Activated naive CD4-positive, alpha-beta T cell treated with Interleukin-2 at 50 U/mL for 16 hours (primary cell): Measurements from ENCODE around the gene TAOK3.
A peak's percentile ranks its signal among the peaks of the same experiment; 100 is the strongest.

Experiments
- DNase-seq: peaks from one replicate; pipeline ENCODE4 v3.0.0-alpha.2; 2020

The TAOK3 gene

DNA sequence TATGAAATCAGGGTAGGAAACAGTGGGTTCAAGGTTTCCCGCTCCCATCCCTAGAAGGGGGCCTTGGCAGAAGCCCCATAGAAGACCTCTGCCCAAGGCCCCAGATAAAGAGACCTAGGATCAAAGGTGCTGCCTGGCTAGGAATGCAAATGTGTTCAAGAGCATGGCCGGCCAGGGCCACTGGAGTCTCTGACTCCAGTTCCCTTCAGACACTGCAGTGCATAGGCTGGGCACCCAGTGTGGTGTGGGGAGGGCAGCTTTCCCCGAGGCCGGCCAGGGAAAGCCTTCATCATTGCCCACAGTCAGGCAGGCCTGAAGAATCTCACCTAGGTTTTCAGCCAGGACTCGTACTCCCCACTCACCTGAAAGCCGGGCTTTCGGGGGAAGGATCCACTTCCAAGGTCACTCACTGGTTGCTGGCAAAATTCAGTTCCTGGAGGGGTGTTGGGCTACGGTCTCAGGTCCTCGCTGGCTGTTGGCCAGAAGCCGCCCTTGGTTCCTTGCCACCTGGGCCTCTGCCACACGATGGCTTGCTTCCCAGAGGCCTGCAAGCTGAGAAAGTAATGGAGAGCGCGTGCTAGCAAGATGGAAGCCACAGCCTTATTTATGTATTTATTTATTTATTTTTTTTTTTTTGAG, 246.5 kb downstream of the TAOK3 start:
- no peak for DNase-seq

DNA sequence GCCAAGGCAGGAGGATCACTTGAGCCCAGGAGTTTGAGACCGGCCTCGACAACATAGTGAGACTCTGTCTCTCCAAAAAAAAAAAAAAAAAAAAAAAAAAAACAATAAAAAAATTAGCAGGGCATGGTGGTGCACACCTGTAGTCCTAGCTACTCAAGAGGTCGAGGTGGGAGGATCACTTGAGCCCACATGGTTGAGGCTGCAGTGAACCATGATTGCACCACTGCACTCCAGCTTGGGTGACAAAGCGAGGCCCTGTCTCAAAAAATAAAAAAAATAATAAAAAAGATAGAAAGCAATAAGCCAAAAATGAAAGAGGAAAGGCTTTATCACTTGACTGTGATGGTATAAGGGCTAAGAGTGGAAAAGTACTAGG, 247.0 kb downstream of the TAOK3 start:
- DNase-seq, result no peak

DNA sequence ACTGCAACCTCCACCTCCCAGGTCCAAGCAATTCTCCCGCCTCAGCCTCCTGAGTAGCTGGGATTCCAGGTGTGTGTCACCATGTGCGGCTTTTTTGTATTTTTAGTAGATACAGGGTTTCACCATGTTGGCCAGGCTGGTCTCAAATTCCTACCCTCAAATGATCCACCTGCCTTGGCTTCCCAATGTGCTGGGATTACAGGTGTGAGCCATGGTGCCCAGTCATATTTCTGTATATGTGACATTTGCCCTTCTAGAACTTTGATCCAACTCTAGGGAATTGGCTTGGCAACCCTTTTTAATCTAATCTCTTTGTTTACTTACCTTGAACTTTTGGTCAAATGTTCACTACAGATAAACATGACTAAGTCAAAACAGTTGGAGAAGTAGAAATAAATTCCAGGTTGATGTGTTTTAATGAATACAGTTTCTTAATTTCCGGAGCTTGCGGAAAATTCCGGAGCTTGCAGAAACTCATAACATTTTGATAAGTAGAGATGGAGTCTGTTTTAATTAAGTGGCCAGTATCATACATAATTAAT, 248.3 kb downstream of the TAOK3 start:
- DNase-seq, result no peak

DNA sequence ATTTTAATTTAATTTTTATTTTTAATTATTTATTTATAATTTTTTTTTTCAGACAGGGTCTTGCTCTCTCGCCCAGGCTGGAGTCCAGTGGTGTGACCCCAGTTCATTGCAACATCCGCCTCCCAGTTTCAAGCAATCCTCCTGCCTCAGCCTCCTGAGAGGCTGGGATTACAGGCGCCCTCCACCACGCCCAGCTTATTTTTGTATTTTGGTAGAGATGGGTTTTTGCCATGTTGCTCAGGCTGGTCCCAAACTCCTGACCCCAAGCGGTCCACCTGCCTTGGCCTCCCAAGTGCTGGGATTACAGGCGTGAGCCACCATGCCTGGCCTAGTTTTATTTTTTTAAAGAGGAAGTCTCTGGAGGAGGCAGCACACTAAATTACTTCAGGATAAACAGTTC, 250.4 kb downstream of the TAOK3 start:
- no peak for DNase-seq

DNA sequence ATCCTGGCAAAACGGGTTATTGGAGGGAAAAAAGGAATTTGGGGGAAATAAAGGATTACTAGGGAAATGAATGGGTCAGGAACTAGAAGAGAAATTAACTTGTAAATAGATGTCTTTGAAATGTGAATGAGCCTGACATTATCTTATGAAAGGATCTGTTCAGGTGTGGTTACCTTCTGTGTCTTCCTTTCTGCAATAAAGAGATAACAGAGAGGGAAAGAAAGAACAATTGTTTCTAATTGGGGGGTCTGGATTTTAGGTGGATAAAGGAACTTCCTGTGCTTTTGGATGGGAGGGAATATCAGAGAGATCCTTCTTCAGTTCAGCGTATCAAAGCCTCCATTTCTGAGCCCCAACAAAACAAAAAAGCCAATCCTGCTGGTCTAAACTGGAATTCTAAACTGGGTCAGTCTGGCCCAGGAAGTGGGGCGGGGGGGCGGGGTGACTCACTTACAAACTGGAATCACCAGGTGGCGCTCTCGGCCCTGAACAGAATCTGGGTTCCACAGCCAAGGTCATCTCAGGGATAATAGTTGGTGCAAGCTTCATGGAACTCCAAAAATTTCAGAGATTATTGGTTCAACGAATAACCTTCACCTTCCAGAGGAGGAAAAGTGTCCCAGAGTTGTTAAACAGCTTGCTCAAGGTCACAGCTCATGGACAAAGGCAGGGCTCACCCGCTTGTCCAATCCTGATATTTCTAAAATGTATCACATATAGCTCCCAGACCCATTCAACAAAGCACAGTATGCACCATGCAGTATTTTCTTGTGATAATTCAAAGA, 251.9 kb downstream of the TAOK3 start:
- peak; percentile 72 for DNase-seq

DNA sequence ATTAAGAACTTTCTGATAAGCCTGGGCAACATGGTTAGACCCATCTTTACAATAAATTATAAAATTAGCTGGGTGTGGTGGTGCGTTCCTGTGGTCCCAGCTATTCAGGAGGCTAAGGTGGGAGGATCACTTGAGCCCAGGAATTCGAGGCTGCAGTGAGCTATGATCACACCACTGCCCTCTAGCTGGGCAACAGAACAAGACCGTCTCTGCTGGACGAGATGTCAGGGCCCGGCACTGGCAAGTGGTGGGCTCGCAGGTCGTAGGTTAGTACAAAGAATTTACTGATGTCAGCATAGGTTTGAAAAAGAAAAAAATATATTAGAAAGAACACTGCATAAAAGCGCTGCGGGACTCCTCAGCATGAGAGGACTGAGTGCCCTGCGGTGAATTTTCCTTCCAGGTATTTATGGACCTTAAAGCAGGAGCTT, 253.2 kb downstream of the TAOK3 start:
- no peak for DNase-seq

DNA sequence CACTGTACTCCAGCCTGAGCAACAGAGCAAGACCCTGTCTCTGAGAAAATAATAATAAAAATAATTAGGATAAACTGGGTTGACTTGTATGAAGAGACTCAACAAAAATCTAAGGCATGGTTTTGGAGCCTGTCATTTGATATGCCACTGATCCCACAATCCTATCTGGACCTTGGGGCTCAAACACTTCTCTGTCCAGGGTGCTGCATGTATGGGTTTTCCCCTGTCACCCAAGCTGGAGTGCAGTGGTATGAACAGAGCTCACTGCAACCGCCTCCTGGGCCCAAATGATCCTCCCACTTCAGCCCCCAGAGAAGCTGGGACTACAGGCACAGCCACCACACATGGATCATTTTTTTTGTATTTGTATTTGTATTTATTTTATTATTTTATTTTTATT, 263.6 kb downstream of the TAOK3 start:
- DNase-seq, result no peak

DNA sequence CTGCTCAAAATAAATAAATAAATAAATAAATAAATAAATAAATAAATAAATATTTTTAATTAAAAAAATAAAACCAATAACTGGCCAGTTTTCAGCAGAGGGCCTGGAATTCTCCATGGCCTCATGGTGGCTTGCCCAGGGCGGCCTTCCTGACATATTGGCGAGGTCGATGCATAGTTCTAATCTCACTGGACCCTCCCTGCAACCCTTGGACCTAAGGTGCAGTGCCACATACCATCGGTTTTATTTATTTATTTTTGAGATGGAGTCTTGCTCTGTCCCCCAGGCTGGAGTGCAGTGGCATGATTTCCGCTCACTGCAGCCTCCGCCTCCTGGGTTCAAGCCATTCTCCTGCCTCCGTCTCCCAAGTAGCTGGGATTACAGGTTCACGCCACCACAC, 265.0 kb downstream of the TAOK3 start:
- no peak for DNase-seq

DNA sequence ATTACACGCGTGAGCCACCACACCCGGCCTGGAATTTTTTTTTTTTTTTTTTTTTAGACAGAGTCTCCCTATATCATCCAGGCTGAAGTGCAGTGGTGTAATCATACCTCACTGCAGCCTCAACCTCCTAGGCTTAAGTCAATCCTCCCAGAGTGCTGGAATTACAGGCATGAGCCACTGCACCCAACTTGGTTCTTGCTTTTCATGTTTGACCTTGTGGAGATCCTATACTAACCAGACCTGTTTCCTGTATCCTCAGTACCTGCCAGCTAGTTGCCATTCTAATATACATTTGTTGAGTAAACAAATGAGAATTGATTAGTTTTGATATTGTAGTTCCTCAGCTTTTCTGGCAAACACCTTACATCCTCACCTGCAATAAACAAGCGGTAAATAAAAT, 265.7 kb downstream of the TAOK3 start:
- DNase-seq, result no peak

DNA sequence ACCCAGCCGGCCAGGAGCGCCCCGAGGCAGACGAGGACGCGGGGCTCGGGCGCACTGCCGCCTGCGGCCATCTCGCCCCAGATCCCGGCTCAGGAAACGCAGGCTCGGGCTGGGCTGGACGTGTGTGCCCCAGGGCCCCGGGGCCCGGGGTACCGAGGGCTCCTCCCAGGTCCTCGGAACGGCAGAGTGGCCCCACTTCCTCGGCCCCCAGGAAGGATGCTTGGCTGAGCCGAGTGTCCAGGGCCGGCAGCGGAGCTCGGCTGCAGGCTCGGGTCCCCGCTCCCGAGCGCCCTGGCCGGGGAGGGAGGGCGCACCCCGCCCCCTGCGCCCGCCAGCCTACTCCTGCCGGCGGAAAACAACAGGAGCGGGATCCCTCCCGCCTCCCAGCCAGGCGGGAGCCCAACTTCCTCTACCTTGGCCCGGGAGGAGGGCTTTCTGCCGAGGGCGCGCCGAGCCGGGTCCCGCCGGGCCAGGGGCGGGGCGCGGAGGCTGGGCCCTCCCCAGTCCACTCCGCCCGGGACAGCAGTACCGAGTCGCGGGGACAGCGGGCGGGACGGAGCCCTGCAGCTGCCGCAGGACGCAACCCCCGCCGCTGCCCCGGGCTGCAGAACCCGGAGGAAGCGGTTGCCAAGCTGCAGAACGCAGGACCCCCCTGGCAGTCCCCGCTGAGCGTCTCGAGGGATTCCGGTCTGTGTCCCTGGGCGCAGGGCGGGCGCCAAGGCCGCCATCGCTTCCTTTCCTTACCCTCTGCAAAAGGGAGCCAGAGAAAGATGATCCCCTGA, 268.9 kb downstream of the TAOK3 start, which contains the start of gene VSIG10:
TSS of gene VSIG10 (minus strand) at position 411 of the 782 bp plus-strand sequence. CDS start at position 71, 340 bp downstream.
- DNase-seq, result peak; percentile 16

DNA sequence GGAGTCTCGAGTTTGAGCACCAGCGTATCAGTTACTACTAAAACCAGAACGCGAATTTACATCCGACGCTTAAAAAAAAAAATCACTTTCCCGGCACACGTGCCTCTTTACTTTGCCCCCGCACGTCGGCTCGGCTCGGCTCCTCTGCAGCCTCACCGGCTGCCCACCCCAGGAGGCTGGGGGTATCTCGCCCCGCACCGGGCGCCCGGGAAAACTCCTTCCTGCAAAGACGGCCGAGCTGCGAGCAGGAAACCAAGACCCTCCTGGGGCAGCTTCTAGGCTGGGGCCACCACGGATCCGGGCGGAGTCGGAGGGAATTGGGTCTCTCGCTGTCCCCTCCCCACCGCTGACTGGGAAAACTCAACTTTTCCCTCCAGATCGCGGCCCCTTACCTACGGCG, 269.5 kb downstream of the TAOK3 start:
- peak; percentile 2 for DNase-seq

DNA sequence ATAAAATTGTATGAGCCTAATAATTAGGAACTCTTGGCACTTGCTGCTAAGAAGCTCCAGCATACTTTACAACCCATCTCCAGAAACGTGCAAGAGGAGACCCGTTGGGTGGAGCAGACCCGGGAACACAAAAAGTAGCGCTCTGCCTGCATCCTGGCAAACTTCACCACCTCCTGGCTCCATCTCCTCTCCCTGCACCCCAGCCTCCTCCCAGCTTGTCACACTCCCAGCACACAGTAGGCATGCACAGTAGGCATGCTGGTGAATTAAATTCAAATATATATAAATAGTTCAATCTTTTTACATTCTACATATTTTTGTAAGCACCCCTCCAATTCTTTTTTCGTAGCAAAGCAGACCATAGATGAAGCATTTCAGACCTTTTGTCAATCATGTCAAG, 270.1 kb downstream of the TAOK3 start:
- no peak for DNase-seq

DNA sequence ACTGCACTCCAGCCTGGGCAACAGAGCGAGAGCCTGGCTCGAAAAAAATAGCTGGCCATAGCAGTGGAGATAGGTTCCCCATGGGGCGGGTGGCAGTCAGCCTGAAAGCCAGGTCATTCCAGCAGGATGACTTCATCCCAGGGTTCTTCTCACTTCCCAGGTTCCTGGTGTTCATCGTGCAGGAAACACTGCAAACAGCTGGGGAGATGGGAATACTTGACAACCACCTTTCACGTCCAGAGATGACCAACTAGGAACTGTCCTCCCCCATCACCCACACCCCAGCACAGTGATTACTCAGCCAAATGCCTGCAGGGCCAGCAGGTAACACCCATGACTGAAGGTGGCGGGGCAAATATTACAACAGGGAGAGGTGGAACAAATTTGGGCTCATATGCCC, 270.6 kb downstream of the TAOK3 start:
- no peak for DNase-seq

DNA sequence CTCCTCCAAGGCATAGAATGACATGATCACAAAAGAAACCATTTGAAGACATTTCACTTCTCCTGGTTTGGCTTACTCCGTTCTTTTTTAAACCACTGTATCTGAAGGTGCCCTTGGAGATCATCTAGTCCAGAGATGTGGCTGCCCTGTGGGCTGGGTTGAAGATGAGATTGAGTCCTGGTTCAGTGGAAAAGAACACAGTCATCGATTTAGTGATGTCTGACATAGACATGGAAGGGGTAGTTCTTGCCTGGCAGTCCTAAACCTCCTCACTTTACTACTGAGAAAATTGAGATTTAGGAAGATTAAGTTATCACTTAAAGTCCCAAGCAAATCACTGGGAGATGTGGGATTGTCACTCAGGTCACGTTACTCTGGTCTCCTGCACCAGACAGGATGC, 271.7 kb downstream of the TAOK3 start:
- DNase-seq, result no peak
